GM12878 (cell line): Measurements from ENCODE around the gene KPTN. TPM values are rescaled to one million over a fixed set of nuclear protein-coding genes. Genes with fewer than 3 reads are reported as not detected.

Source experiments
- ATAC-seq: fragments of 200-7000 bp; cut with Tn5 transposase; 3 replicates; pipeline ENCODE4 v1.9.1; 2020; ENCODE audit warnings: mild to moderate bottlenecking, moderate library complexity
- BruUV-seq: library from RNA; stranded (reverse); fragments of 400-500 nt; replicated peaks from 2 replicates; lab custom pipeline; 2021; lab: Mats Ljungman, UMichigan
- CTCF ChIA-PET: fragments of 300-600 bp; sonication (Branson Sonifier 250); formaldehyde crosslinking; extraction: SDS; loops from one replicate; lab custom pipeline; 2021; ENCODE audit warnings: inconsistent platforms; lab: Yijun Ruan, JAX
- POLR2A ChIA-PET: fragments of 350-600 bp; formaldehyde crosslinking; extraction: SDS; loops from one replicate; lab custom pipeline; 2021; ENCODE audit warnings: inconsistent platforms; lab: Charles Lee
- RAD21 ChIA-PET: fragments of 300-600 bp; sonication (Branson Sonifier 250); formaldehyde crosslinking; loops from one replicate; lab custom pipeline; 2023; ENCODE audit warnings: antibody characterized with exemption; ENCODE audit not compliant: unreplicated experiment; lab: Charles Lee
- SMC1A ChIA-PET: fragments of 300-600 bp; sonication (Branson Sonifier 250); formaldehyde crosslinking; loops from one replicate; lab custom pipeline; 2023; ENCODE audit not compliant: unreplicated experiment, uncharacterized antibody; lab: Charles Lee
- DNase-seq: peaks from one replicate; pipeline ENCODE4 v3.0.0-alpha.2; 2011; ENCODE audit warnings: low read depth, low spot score
- FAIRE-seq: peaks from 3 replicates; lab custom pipeline; 2011; peaks lifted over from hg19 to GRCh38; lab: Jason Lieb, UNC
- H2AFZ ChIP-seq: 2 replicates; pipeline ENCODE4 v1.6.0; 2011; ENCODE audit warnings: low read depth, low read length, control low read depth; ENCODE audit not compliant: control insufficient read depth
- H3K27ac ChIP-seq: 2 replicates; pipeline ENCODE4 v1.5.1; 2011; ENCODE audit warnings: control low read depth; ENCODE audit not compliant: control insufficient read depth, insufficient read depth
- H3K27me3 ChIP-seq, 2 experiments: replicated peaks in 1 of 2; 2 replicates each; pipeline versions ENCODE4 v1.6.0 to v1.6.1; 2011; ENCODE audit warnings: low read length in 1 of 2; ENCODE audit not compliant: control insufficient read depth in 2 of 2, insufficient read depth in 2 of 2
- H3K36me3 ChIP-seq, 2 experiments: 2 replicates each; pipeline ENCODE4 v1.5.1; 2011; ENCODE audit warnings: low read length in 1 of 2; ENCODE audit not compliant: control insufficient read depth in 2 of 2, insufficient read depth in 2 of 2
- H3K4me1 ChIP-seq: 2 replicates; pipeline ENCODE4 v1.6.1; 2011; ENCODE audit warnings: mild to moderate bottlenecking, low read length, moderate library complexity, mixed read lengths; ENCODE audit not compliant: control insufficient read depth, insufficient read depth
- H3K4me2 ChIP-seq: 2 replicates; pipeline ENCODE4 v1.6.0; 2011; ENCODE audit warnings: control low read depth; ENCODE audit not compliant: control insufficient read depth, insufficient read depth
- H3K4me3 ChIP-seq: fragments of 200-600 bp; sonication (generic); 2 replicates; pipeline ENCODE4 v1.5.1; 2016
- H3K79me2 ChIP-seq: 2 replicates; pipeline ENCODE4 v1.6.0; 2011; ENCODE audit warnings: low read length; ENCODE audit not compliant: control insufficient read depth, insufficient read depth
- H3K9ac ChIP-seq: 2 replicates; pipeline ENCODE4 v1.8.0; 2011; ENCODE audit warnings: low read length, control low read depth, mixed read lengths; ENCODE audit not compliant: control insufficient read depth, insufficient read depth
- H3K9me3 ChIP-seq: replicated peaks from 3 replicates; pipeline ENCODE4 v1.5.1; 2011; ENCODE audit warnings: mild to moderate bottlenecking, low read length; ENCODE audit not compliant: control insufficient read depth, insufficient read depth
- H4K20me1 ChIP-seq: 2 replicates; pipeline ENCODE4 v1.6.0; 2011; ENCODE audit not compliant: control insufficient read depth, insufficient read depth
- POLR2A ChIP-seq: IDR thresholded peaks from 2 replicates; pipeline ENCODE4 v1.6.1; 2011; ENCODE audit warnings: low read depth, mild to moderate bottlenecking, low read length
- POLR2AphosphoS5 ChIP-seq: IDR thresholded peaks from 2 replicates; pipeline ENCODE4 v1.6.1; 2011; ENCODE audit warnings: mild to moderate bottlenecking, low read length, inconsistent platforms
- RELB ChIP-seq: fragments of 450-650 bp; IDR thresholded peaks from 2 replicates; pipeline ENCODE4 v1.6.1; 2017; ENCODE audit warnings: low read depth, mild to moderate bottlenecking, moderate library complexity
- SREBF2 ChIP-seq: IDR thresholded peaks from 2 replicates; pipeline ENCODE4 v1.6.1; 2012; ENCODE audit warnings: mild to moderate bottlenecking, low read length
- TCF7 ChIP-seq: IDR thresholded peaks from 2 replicates; pipeline ENCODE4 v1.6.1; 2014; ENCODE audit warnings: antibody characterized with exemption, borderline replicate concordance
- YY1 ChIP-seq: IDR thresholded peaks from 2 replicates; pipeline ENCODE4 v1.6.1; 2011; ENCODE audit warnings: low read depth, mild to moderate bottlenecking, low read length
- ZBED1 ChIP-seq: IDR thresholded peaks from 2 replicates; pipeline ENCODE4 v1.6.1; 2016; ENCODE audit warnings: borderline replicate concordance
- WGBS: methylation state at CpG from one replicate; pipeline ENCODE4 v1.1.6; 2016; ENCODE audit warnings: low lambda C conversion rate; ENCODE audit not compliant: insufficient replicate concordance, insufficient coverage; ENCODE audit errors: missing lambda C conversion rate; 5-methylcytosine and 5-hydroxymethylcytosine counted together
- in situ Hi-C: fragments of 300-500 bp; cut with MboI; formaldehyde crosslinking; loops from 9 replicates; pipeline ENCODE4 v1.14.3; 2018; ENCODE audit warnings: mixed read lengths
- intact Hi-C: fragments of 100-400 bp; cut with micrococcal nuclease; formaldehyde crosslinking; loops from one replicate; pipeline ENCODE4 v1.14.2; 2022; ENCODE audit not compliant: unreplicated experiment
- polyA plus RNA-seq, 11 experiments: library from polyadenylated mRNA; depleted of rRNA in 4 of 11; unstranded in 6 of 11; stranded (reverse) in 5 of 11; fragments of >200 nt; fragmentation: Nextera tagmentation in 4 of 11; fragmentation: Illumina TruSeq in 1 of 11; extraction: Ambion mirVana in 4 of 11; extraction: Trizol in 1 of 11; gene quantifications; 1 replicate in 1 of 11; 2 replicates in 10 of 11; pipeline versions ENCODE4 v1.2.1 to v1.2.3, GENCODE V29; 2011 to 2016; ENCODE audit warnings: inconsistent platforms in 2 of 11, missing spikeins in 2 of 11, low read depth in 1 of 11
- total RNA-seq, 4 experiments: library from RNA; depleted of rRNA in 3 of 4; stranded (reverse); fragments of >200 nt in 3 of 4; fragmentation: Illumina TruSeq in 1 of 4; extraction: Trizol in 1 of 4; gene quantifications; 2 replicates each; pipeline versions ENCODE4 v1.2.1 to v1.2.3, GENCODE V29; 2013 to 2021

The KPTN gene
- total and polyA plus RNA-seq, 10 of the 15 experiments (the other 5 are each of a cell fraction or from before 2014, with no cell fraction given), result 0.60 to 10.1 (median 6.0) TPM

- ChIA-PET POLR2A (interaction anchor here (1.0 to 1.1 kb wide), 2 partner anchors 12 to 26 kb away, joined by 3 read pairs; no protein-coding TSS in a partner anchor), SMC1A (interaction anchor here (1.0 kb wide), 2 partner anchors 11 to 59 kb away, joined by 3 read pairs; no protein-coding TSS in a partner anchor), RAD21 (no interaction called here), CTCF (no interaction called here)
- Histone ChIP-seq H3K27ac (peak overlapping the region; percentile 62), H3K27me3 (no peaks in the 10 kb centered on the region), H3K9me3 (no peaks in the 10 kb centered on the region), H4K20me1 (no peaks in the 10 kb centered on the region), H2AFZ (no peak overlapping the region; the same call in 1 of the 2 replicates), H3K36me3 (peaks cover 6 to 20% of the 10 kb centered on the region in 2 experiments), H3K4me3 (no peak overlapping the region), H3K4me1 (peaks cover 35% of the 10 kb centered on the region), H3K9ac (peak overlapping the region; percentile 21; the same call in 1 of the 2 replicates), H3K79me2 (peaks cover 12% of the 10 kb centered on the region), H3K4me2 (peak overlapping the region; percentile 63)
- intact Hi-C loops, result no loop called here
- ATAC-seq, result no peak
- FAIRE-seq, result no peak
- WGBS, result 91% methylated on average over 9 of the region's 9 CpGs
- in situ Hi-C loops, result no loop called here
- BruUV-seq, result no TSS peak
- TF ChIP-seq ZBED1, result no peak
- TF ChIP-seq RELB, result no peak
- TF ChIP-seq YY1, result no peak
- no peak for TF ChIP-seq TCF7
- peak; percentile 44 for TF ChIP-seq POLR2AphosphoS5
- peak; percentile 55; the same call in 1 of the 2 replicates for TF ChIP-seq POLR2A
- no peak for TF ChIP-seq SREBF2
- DNase-seq, result no peak
Observed at GRCh38 chr19:47486900-47487299, 2.9 kb upstream of the KPTN start.
